ENCODE measurements around the gene ITGAV. TPM values are rescaled to one million over a fixed set of nuclear protein-coding genes. Genes with fewer than 3 reads are reported as not detected.

ITGAV gene
- total RNA-seq, 1 donor from 2014 or later: 124 TPM

DNA sequence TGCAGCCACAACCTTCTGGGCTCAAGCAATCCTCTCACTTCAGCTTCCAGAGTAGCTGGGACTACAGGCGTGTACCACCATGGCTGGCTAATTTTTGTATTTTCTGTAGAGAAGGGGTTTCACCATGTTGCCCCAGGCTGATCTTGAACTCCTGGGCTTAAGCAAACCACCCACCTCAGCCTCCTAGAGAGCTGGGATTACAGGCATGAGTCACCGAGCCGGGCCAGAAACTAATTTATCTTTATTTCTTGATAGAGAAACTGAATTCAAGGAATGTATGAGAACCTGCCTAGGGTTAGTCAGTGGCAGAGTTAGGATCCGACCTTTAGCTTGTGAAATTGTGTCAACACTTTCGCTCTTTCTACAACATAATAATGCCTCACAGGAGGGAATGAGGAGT lies 19.3 kb upstream of the ITGAV start:
- DNase-seq (no peak), ATAC-seq (ENCODE audit: poor library complexity) (no peak)
- intact Hi-C loops (cut with DNase I): no loop called here

DNA sequence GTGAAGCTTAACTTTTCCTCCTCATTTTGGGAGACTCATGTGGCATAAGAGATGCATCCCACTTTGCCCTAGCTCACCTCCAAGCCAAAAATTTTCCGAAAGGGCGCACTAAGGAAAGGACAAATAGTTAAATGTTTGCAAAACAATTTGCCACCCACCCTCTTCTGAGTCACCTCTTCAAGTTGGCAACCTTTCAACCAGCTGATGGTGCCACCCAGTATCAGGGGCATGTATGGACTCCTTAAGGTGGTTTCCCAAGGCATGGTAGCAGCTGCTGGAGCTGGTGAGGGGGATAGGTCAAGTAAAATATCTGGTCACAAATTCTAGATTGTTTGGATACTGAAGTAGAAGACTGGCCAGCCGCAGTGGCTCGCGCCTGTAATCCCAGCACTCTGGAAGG lies 17.2 kb upstream of the ITGAV start:
- no peak for ATAC-seq (ENCODE audit: poor library complexity)
- DNase-seq: no peak
- intact Hi-C loops (cut with DNase I): no loop called here

DNA sequence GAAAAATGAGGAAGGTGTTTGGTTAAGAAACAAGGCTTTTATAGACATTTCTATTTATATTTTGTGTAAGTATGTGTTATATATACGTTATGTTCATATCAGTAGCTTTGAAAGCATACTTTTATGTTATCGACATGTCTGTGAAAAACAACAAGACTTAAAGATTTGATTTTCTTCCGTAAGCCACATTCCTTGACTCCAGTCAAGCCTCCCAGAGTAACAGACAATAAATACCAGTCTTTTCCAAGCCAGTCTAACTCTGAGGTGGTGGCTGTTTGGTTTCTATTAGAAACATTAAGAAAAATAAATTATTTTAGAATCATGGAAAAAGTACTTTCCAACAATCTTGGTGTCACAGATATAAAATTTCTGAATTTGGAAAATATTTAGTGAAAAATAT lies 16.3 kb upstream of the ITGAV start:
- ATAC-seq (ENCODE audit: poor library complexity) (no peak), DNase-seq (no peak)
- intact Hi-C loops (cut with DNase I): no loop called here

DNA sequence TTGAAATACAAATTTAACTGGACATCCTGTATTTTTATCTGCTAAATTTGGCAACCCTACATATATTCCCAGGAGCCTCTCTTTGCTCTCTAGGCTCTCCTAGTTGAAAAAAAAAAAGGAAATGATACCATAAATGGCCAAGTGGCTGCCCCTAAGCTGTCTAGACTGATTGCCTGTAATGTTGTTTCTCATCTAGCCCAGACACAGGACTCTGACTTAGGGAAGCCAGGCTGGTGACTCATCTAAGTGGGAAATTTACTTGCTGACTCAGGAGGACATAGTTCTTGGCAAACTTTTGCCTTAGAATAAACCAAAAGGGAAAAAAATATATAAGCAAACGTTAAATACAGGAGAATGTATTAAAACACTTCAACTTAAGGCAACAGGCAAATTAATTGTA lies 14.6 kb upstream of the ITGAV start:
- peak; percentile 82 for ATAC-seq (ENCODE audit: poor library complexity)
- no peak for DNase-seq
- intact Hi-C loops (cut with DNase I): no loop called here

DNA sequence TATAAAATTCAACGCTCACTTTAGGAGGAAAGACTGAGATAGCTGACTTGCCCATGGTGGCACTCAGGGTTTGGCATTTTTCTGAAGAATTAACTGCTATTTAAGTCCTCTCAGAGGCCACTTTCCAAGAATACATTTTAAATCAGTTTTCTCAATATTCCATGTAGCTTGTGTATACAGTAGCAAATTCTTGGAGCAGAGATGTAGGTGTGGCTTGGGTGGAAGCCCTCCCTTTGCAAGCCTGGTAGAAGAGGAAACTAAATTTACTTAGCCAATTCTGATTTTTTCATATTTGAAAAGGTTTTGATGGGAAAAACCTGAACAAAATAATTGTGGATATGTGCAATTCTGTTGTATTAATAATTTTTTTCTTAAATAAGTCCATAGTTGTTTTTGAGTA lies 14.0 kb upstream of the ITGAV start:
- ATAC-seq (ENCODE audit: poor library complexity): no peak
- intact Hi-C loops (cut with DNase I): no loop called here
- no peak for DNase-seq

DNA sequence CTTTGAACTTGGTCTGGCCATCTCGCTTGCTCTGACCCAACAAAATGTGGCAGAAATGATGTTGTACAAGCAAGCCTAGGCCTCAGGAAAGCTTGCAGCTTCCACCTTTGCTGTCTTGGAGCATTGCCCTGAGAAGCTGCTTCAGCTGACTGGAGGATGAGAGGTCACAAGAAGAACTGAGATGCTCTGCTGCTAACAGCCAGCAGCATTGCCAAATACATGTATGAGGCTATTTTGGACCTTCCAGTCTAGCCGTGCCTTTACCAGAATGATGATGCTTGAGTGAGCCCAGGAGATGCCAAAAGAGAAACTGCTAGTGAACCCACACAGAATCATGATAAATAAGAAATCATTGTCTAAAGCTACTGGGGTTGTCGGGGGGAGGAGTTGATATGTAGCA lies 13.2 kb upstream of the ITGAV start:
- no peak for DNase-seq
- ATAC-seq (ENCODE audit: poor library complexity): no peak
- intact Hi-C loops (cut with DNase I): no loop called here

DNA sequence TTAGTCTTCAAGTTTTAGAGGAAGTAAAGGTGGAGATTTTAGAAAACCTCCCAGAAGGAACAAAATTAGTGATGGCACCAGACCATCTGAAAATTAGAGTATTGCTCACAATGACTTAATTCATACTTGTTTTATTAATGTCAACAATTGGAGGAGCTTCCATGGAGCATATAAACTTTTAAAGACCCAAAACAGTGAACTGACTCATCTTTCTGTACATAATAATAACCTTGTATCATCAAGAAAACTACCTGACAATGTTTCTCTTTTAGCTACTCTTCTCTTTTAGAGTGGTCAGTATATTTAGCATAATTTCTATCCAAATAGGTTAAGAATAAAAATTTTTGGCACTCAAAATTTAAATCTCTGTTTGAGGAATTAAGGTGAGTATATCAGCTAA lies 7.2 kb upstream of the ITGAV start:
- ATAC-seq (ENCODE audit: poor library complexity) (no peak), DNase-seq (no peak)
- intact Hi-C loops (cut with DNase I): no loop called here

DNA sequence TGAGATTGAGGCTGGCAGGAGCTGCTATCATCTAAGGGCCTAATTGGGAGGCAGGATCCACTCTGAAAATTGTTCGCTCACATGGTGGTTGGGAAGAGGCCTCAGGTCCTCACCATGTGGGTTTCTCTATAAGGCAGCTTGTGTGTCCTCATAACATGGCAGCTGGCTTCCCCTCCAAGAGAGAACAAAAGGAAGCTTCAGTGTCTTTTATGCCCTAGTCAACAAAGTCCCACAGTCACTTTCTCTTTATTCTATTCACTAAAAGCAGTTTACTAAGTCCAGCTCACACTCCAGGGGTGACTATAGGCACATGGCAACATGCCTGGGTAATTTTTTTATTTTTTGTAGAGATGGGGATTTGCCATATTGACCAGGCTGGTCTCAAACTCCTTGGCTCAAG lies 5.8 kb upstream of the ITGAV start:
- DNase-seq (no peak), ATAC-seq (ENCODE audit: poor library complexity) (no peak)
- intact Hi-C loops (cut with DNase I): no loop called here

DNA sequence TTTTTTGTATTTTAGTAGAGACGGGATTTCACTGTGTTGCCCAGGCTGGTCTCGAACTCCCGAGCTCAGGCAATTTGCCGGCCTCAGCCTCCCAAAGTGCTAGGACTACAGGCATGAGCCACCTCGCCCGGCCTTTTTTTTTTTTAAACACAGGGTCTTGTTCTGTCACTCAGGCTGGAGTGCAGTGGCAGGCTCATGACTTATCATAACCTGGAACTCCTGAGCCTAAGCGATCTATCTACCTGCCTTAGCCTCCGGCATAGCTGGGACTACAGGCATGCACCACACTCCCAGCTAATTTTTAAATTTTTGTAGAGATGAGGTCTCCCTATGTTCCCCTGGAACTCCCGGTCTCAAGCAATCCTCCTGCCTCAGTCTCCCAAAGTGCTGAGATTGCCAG lies 1.4 kb upstream of the ITGAV start:
- intact Hi-C loops (cut with DNase I): no loop called here

DNA sequence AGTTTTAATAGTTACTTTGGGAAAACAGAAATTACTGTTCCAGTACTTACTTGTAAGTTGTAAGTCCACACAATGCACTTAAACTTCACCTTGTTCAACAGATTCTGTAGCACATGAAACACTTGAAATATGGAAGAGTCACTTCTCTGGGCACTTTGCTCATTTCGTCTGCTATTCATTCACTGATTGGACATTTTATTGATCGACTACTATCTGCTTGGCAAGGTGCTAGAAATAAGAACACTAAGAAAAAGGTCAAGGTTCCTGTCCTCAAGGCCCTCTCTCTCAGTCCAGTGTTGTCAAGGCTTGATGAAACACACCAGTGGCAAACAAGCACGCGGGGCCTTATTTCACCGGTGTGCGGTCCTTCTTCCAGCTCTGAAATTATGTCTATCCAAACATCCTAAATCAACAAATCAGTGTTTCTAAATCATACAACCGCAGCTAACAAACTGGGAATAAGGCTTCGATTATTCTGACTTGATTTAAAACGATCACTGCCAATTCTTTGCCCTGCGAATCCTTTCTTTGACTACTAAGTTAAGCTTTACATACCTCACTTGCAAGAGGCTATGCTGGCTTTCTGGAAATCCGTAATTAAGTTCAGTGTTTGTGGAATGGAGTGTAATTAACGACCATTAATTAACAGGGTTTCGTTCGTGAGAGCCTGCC lies 780 bp upstream of the ITGAV start:
- intact Hi-C loops (cut with DNase I): no loop called here
- ATAC-seq (ENCODE audit: poor library complexity) (no peak), DNase-seq (no peak)

More for the DNA sequence above, 1.4 kb upstream of the ITGAV start:
- ATAC-seq (ENCODE audit: poor library complexity): no peak
- DNase-seq: no peak

DNA sequence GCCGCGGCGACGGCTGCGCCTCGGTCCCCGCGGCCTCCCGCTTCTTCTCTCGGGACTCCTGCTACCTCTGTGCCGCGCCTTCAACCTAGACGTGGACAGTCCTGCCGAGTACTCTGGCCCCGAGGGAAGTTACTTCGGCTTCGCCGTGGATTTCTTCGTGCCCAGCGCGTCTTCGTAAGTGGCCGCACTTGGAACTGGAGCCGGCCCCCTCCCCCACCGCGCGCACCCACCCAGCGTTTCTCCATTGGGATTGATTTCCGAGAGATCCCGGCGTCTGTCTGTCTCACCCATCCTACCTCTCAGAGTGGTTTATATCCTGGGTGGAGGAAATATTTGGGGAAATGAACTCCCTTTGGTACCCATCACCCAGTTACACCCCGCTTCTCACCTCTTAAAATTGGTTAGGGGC lies 498 bp downstream of the ITGAV start:
- intact Hi-C loops (cut with DNase I): no loop called here
- ATAC-seq (ENCODE audit: poor library complexity) (peak; percentile 36), DNase-seq (no peak)

DNA sequence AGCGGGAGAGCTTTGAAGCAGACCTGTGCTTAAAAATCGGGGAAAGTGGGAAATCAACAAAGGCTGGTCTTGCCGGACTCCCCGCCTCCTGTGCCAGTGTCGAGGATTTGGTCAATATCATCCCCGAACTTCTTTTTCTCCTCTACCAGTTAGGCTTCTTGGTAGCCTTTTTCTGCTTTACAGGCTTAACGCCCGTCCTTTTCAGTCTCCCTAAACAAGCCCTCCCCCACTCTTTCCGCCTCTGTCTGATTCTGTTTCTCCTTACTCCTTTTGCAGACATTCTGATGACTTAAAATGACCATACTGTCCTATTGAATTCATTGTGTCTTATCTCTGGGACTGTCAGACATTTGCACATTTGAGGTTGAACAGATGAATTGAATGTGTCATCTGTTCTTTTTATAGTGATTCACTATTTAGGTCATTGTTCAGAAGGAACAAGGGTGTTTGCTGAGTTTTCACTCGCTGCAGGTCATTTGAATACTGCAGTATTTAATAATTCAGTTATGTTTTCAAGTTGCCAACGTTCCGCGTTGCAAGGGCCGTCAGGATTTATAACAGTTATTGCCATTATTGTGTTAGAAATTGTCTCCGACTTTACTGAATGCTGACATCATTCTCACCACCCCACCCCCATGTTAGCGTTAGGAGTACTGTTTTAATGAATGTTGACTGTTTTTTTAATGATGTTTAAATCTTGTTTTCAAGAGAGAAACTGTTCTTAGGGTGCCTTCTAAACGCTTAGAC lies 1.1 kb downstream of the ITGAV start:
- intact Hi-C loops (cut with DNase I): no loop called here
- ATAC-seq (ENCODE audit: poor library complexity) (peak; percentile 24), DNase-seq (no peak)

DNA sequence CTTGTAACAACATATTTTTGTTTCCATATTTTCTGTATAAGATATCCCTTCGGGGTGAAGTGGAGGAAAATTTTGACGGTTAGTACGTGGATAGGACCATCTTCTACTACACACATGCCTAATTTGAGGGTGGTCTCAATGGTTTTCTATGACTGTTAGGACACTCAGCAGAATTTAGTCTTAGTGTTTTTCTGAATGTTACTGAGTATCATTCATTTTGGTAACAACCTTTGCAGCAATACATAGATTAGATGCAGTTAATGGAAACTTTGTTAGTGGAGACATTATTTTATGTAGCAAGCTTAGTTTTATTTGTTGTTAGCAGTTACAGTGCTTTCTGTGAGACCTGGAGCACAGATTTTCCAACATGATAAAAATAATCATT lies 1.6 kb downstream of the ITGAV start:
- DNase-seq: no peak
- ATAC-seq (ENCODE audit: poor library complexity): no peak
- intact Hi-C loops (cut with DNase I): no loop called here

DNA sequence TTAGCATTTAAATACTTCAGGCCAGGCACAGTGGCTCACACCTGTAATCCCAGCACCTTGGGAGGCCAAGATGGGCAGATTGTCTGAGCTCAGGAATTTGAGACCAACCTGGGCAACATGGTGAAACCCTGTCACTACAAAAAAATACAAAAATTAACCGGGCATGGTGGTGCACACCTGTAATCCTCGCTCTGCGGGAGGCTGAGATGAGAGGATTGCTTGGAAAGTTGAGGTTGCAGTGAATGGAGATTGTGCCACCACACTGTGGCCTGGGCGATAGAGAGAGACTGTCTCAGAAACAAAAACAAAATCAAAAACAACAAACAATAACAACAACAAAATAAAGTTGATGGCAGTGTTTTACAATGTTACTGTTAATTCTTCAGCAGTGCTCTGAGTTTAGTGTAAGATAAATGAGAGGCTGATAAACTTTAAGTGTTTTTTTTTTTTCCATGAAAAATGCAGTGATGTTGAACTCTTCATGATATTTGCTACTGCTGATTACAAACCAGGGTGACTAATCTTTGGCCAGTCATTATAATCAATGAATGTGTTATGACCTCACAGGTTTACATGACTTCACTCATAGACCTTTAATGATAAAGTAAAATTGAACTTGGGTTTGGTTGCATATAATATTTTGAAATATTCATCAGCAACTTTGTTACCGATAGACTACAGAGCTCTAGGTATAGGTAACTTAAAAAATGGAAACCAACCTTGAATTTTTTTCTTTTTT lies 2.5 kb downstream of the ITGAV start:
- intact Hi-C loops (cut with DNase I): no loop called here
- DNase-seq (no peak), ATAC-seq (ENCODE audit: poor library complexity) (no peak)

DNA sequence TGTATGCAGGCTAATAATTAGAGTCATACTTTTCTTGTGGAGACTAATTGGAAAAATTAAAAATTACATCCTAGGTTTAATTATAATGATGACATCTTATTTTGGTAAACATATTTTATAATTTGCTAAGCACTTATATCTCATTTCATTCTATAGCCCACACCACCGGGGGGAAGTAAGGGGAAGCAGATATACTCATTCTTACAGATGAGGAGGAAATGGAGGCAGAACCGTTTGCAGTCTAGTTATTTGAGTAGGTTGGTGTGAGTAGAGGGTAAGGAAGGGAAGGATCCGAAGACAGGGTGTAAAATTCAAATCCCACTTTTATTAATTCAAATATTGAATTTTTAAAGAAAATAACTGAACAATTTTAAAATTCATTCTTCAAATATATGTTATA lies 3.7 kb downstream of the ITGAV start:
- ATAC-seq (ENCODE audit: poor library complexity) (no peak), DNase-seq (no peak)
- intact Hi-C loops (cut with DNase I): no loop called here

DNA sequence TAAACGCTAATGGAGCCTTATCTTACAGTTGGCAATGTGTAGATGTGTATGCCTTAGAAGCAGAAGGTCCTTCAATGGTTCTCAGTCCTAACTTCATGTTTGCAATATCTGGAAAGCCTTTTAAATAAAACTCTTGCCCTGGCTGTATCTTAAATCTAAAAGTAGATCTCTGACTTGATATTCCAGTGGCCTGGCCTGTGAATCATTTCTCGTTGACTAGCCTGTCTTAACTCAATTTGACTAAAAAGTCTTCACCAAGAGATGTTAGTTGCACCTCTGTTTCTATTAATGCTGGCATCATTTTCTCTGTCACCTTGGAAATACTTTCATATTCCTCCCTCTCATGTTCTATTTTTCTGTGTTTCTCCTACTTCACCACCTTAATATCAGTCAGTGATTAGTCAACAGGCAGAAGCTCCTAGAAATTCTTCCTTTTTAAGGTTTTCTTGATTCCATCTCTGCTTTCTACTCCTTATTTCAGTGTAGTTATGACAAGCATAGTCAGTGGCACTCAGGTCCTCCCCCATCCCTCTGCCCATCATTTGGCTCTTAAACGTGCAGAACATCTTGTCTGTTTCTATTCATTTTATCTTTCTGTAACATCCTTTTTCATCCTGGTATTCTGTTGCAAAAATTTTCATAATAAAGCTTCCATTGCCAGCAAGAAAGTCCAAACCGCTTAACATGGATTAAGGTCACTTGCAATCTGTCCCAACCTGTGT lies 4.3 kb downstream of the ITGAV start:
- intact Hi-C loops (cut with DNase I): no loop called here
- ATAC-seq (ENCODE audit: poor library complexity): no peak
- DNase-seq: no peak

DNA sequence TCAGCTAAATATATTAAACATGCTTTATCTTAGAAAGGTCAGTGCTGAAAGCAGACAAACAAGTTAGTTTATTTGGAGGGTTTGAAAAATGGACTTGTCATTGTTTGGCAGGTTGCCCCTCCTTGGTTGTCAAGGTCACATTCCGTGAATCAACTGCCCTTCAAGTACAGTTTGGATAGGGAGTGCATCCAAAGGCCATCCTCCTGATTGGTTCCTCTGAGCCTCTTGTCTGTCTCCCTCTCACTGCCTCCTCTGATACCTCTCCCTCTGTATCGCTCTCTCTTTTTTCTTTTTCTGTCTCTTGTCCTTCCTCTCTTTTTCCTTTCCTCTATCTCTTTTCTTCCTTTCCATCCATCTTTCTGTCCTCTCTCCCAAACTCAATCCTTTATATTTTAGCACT lies 5.4 kb downstream of the ITGAV start:
- intact Hi-C loops (cut with DNase I): no loop called here
- ATAC-seq (ENCODE audit: poor library complexity) (peak; percentile 52), DNase-seq (no peak)

DNA sequence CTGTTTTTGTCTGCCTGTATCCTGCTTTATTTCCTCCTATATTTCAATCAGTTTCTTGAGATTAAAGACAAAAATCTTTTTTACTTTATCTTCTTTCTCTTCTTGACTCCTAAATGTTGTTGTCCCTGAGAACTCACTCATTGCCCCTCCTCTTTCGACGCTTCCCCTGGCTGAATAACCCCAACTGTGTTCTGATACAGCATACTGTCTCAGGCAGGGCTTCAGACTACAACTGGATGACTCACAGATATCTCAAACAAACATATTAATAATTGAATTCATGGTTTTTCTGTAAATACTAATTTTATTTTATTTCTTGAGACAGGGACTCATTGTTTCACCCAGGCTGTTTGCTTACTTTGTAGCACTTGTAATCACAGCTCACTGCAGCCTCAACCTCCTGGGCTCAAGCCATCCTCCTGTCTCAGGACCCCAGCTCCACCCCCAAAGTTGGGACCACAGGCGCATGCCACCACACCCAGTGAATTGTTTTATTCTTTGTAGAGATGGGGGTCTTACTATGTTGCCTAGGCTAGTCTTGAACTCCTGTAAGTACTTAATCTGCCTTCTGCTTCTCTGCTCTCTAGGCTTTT lies 9.4 kb downstream of the ITGAV start:
- intact Hi-C loops (cut with DNase I): no loop called here
- DNase-seq (no peak), ATAC-seq (ENCODE audit: poor library complexity) (no peak)

DNA sequence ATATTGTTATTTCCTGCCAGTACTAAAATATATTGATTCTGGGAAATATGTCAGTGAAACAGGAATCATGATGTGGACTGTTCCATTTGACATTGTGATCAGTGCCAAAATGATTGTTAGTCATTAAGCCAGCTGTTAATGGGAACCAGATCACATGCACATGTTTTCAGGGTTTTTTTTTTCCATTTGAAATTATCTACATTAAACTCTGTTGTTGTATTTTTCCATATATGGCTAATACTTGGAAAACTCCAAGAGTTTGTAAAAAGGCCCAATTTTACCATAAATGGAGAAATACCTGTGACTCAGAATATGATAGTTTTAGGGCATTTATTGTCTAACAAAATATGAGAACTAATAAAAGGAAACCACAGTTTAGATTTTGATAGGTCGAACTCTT lies 13.4 kb downstream of the ITGAV start:
- intact Hi-C loops (cut with DNase I): no loop called here
- DNase-seq: no peak
- no peak for ATAC-seq (ENCODE audit: poor library complexity)

Measured in Right ventricle myocardium superior (tissue), 1 donor.